Upper lobe of left lung (tissue), 6 donors: Measurements from ENCODE around the gene KRT85. TPM values are rescaled to one million over a fixed set of nuclear protein-coding genes. Genes with fewer than 3 reads are reported as not detected.

Source experiments
- ATAC-seq, 2 donors: fragments of 200-7000 bp; cut with Tn5 transposase; one replicate each; pipeline ENCODE4 v1.9.1; 2022; ENCODE audit warnings: mild to moderate bottlenecking in 2 of 2, moderate library complexity in 2 of 2; ENCODE audit not compliant: low FRiP score in 2 of 2
- DNase-seq, 2 donors: peaks; one replicate each; pipeline ENCODE4 v3.0.0-alpha.2; 2019 to 2020
- H3K27ac ChIP-seq, 4 donors: fragments of 200-600 bp; sonication (generic); one replicate each; pipeline ENCODE4 v1.5.1; 2016 to 2019
- H3K27me3 ChIP-seq, 4 donors: fragments of 200-600 bp; sonication (generic); one replicate each; pipeline ENCODE4 v1.5.1; 2017 to 2019
- H3K36me3 ChIP-seq, 4 donors: fragments of 200-600 bp; sonication (generic); one replicate each; pipeline ENCODE4 v1.5.1; 2016 to 2019
- H3K4me1 ChIP-seq, 4 donors: fragments of 200-600 bp; sonication (generic); one replicate each; pipeline ENCODE4 v1.5.1; 2018 to 2019
- H3K4me3 ChIP-seq, 4 donors: fragments of 200-600 bp; sonication (generic); one replicate each; pipeline ENCODE4 v1.5.1; 2017 to 2019; ENCODE audit warnings: mild to moderate bottlenecking in 2 of 4, moderate library complexity in 1 of 4
- H3K9me3 ChIP-seq, 4 donors: fragments of 200-600 bp; sonication (generic); one replicate each; pipeline ENCODE4 v1.5.1; 2018 to 2019
- EP300 ChIP-seq, 4 donors: sonication (generic); formaldehyde crosslinking; IDR thresholded peaks; one replicate each; pipeline ENCODE4 v1.5.1; 2017; ENCODE audit warnings: antibody characterized with exemption in 4 of 4, control low read depth in 2 of 4
- POLR2A ChIP-seq, 4 donors: fragments of 450-650 bp; IDR thresholded peaks; one replicate each; pipeline ENCODE4 v1.5.1; 2016 to 2017; ENCODE audit warnings: antibody characterized with exemption in 4 of 4, mild to moderate bottlenecking in 2 of 4
- POLR2AphosphoS5 ChIP-seq, 2 donors: sonication (generic); formaldehyde crosslinking; IDR thresholded peaks; one replicate each; pipeline ENCODE4 v1.5.1; 2017; ENCODE audit warnings: antibody characterized with exemption in 2 of 2
- WGBS, 2 donors: methylation state at CpG; one replicate each; pipeline ENCODE4 v1.1.5; 2017 to 2018; 5-methylcytosine and 5-hydroxymethylcytosine counted together
- total RNA-seq, 6 donors: library from RNA; depleted of rRNA in 4 of 6; stranded (reverse); fragments of >200 nt in 4 of 6; gene quantifications; one replicate each; pipeline versions ENCODE4 v1.1.0 to v1.2.1, GENCODE V29; 2016 to 2021
- TF ChIP-seq, protein P1 (sequence below), 6 experiments: fragments of 450-650 bp in 4 of 6; fragments of 200-600 bp in 2 of 6; sonication (generic) in 2 of 6; IDR thresholded peaks; one replicate each; pipeline ENCODE4 v1.5.1; 2016 to 2019; ENCODE audit warnings: antibody characterized with exemption in 6 of 6
- donor health status: DM: no; HTN: no; CAD: no; lungs with moderate emphysema.
- donor health status: DM: no; HTN: yes; CAD: no; lungs with severe emphysema.

KRT85 gene
- total RNA-seq, 6 donors from 2014 or later: not detected

- TF ChIP-seq POLR2A (IDR thresholded peaks at IDR 0.05) (no peak), POLR2AphosphoS5 (IDR thresholded peaks at IDR 0.05) (no peak), EP300 (IDR thresholded peaks at IDR 0.05) (no peak)
- TF ChIP-seq, protein P1, sequence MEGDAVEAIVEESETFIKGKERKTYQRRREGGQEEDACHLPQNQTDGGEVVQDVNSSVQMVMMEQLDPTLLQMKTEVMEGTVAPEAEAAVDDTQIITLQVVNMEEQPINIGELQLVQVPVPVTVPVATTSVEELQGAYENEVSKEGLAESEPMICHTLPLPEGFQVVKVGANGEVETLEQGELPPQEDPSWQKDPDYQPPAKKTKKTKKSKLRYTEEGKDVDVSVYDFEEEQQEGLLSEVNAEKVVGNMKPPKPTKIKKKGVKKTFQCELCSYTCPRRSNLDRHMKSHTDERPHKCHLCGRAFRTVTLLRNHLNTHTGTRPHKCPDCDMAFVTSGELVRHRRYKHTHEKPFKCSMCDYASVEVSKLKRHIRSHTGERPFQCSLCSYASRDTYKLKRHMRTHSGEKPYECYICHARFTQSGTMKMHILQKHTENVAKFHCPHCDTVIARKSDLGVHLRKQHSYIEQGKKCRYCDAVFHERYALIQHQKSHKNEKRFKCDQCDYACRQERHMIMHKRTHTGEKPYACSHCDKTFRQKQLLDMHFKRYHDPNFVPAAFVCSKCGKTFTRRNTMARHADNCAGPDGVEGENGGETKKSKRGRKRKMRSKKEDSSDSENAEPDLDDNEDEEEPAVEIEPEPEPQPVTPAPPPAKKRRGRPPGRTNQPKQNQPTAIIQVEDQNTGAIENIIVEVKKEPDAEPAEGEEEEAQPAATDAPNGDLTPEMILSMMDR (IDR thresholded peaks at IDR 0.05): no peak
- DNase-seq (no peak), ATAC-seq (no peak)
- Histone ChIP-seq H3K4me3 (no peak overlapping the region), H3K36me3 (no peaks in the 10 kb centered on the region), H3K9me3 (no peaks in the 10 kb centered on the region), H3K27me3 (no peaks in the 10 kb centered on the region), H3K27ac (no peak overlapping the region), H3K4me1 (peaks cover 3 to 13% (median 6%) of the 10 kb centered on the region in 4 donors)
- WGBS, 2 donors: 86 to 89% methylated on average over 5 of the region's 5 CpGs
Measured at GRCh38 chr12:52350786-52351185, 16.5 kb downstream of the KRT85 start.

- WGBS, 2 donors: 87 to 98% methylated on average over 8 of the region's 8 CpGs
- ATAC-seq (no peak), DNase-seq (no peak)
- Histone ChIP-seq H3K27ac (no peak overlapping the region), H3K36me3 (no peaks in the 10 kb centered on the region), H3K4me3 (no peak overlapping the region), H3K4me1 (peaks cover 3 to 14% (median 8%) of the 10 kb centered on the region in 4 donors), H3K27me3 (no peaks in the 10 kb centered on the region), H3K9me3 (no peaks in the 10 kb centered on the region)
- TF ChIP-seq, protein P1 (IDR thresholded peaks at IDR 0.05): no peak
- TF ChIP-seq POLR2AphosphoS5 (IDR thresholded peaks at IDR 0.05): no peak
- no peak for TF ChIP-seq POLR2A (IDR thresholded peaks at IDR 0.05)
- TF ChIP-seq EP300 (IDR thresholded peaks at IDR 0.05): no peak
Measured at GRCh38 chr12:52350021-52350620, 17.2 kb downstream of the KRT85 start.

DNA sequence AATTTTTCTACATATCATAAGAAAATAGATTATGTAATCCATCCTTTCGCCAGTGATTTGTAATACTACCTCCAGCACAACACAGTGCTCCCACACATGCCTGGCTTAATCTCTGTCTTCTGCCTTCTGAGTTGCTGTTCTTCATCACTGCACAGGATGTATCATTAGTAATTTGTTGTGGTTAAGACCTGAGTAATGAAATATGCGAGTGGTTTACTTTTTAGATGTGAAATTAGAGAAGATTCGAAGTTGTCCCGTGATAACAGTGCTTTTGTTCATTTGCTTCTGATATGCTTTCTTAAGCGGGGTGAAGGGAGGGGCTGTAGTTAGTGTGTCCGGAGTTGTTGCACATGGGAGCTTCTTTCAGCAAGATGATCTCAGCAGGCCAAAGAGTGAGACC, 18.1 kb downstream of the KRT85 start:
- Histone ChIP-seq H3K27ac (no peak overlapping the region), H3K4me3 (no peak overlapping the region), H3K27me3 (no peaks in the 10 kb centered on the region), H3K4me1 (peaks cover 3 to 14% (median 8%) of the 10 kb centered on the region in 4 donors), H3K9me3 (no peaks in the 10 kb centered on the region), H3K36me3 (no peaks in the 10 kb centered on the region)
- ATAC-seq: no peak
- WGBS, 2 donors: 71 to 81% methylated on average over 6 of the region's 6 CpGs
- TF ChIP-seq EP300 (IDR thresholded peaks at IDR 0.05): no peak
- TF ChIP-seq, protein P1 (IDR thresholded peaks at IDR 0.05): no peak
- no peak for TF ChIP-seq POLR2A (IDR thresholded peaks at IDR 0.05)
- no peak for TF ChIP-seq POLR2AphosphoS5 (IDR thresholded peaks at IDR 0.05)
- DNase-seq: no peak

DNA sequence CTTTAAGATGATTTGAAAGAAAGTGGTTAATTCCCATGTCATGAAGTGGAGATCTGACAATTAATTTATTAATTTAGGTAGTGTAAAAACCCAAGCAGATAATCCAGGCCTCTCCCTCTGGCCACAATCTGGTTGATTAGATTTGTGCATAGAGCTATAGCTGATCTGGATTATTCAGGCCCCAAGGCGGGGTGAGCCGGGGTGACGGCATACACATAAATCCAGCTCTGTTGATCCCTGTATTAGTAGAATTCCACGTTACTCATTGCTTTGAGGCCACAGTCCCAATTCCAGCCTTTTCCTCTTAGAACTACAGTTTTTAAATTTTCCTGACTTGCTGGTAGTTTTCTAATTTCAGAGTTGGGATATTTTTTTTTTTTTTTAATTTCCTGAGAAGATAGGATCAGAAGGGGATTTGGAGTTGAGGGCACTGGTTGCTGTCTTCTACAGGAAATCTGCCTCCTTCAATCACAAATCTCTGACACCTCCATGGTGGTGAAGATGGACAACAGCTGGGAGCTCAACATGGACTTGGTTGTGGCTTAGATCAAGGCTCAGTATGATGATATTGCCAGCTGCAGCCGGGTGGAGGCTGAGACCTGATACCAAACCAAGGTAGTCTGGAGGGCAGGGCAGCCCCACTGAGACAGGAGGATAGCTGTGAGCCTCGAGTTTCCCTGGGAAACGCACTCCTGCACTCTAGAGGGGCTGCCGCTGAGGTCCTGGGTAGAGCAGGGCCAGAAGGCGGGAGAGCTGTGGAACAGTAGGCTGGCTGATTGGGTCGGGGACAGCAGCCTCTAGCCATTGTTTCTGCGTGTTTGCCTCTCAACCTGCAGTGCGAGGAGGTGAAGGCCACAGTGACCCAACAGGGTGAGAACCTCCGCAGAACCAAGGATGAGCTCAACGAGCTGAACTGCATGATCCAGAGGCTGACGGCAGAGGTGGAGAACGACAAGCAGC, 19.4 kb downstream of the KRT85 start:
- H3K4me3 ChIP-seq: no peak overlapping the region
- WGBS, 2 donors: 64 to 79% methylated on average over 16 of the region's 16 CpGs
- peaks cover 0 to 10% (median 0%) of the 10 kb centered on the region in 4 donors for H3K9me3 ChIP-seq
- no peaks in the 10 kb centered on the region for H3K27me3 ChIP-seq
- no peak for TF ChIP-seq POLR2AphosphoS5 (IDR thresholded peaks at IDR 0.05)
- H3K27ac ChIP-seq: no peak overlapping the region
- H3K36me3 ChIP-seq: no peaks in the 10 kb centered on the region
- DNase-seq: no peak
- H3K4me1 ChIP-seq: peaks cover 3 to 14% (median 8%) of the 10 kb centered on the region in 4 donors
- no peak for ATAC-seq

DNA sequence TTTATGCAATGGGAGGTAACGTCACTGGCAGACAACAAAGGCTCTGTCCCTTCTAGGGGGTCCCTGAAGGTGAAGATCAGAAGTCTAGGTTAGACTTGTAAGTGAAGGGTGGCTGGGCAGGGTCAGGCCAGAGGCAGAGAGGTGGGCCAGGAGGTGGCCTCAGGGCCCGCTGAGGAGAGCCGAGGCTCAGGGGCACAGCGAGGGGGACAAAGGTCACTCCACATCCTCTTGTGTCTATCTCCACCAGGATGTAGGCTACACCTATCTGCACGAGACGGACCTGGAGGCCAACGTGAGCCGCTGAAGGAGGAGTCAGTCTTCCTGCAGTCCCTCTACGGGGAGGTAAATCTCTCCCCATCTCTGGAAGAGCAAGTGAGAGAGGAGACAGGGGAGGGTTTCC, 20.3 kb downstream of the KRT85 start:
- Histone ChIP-seq H3K4me3 (no peak overlapping the region), H3K9me3 (peaks cover 0 to 10% (median 0%) of the 10 kb centered on the region in 4 donors), H3K36me3 (no peaks in the 10 kb centered on the region), H3K27me3 (no peaks in the 10 kb centered on the region), H3K4me1 (peaks cover 3 to 14% (median 8%) of the 10 kb centered on the region in 4 donors), H3K27ac (no peak overlapping the region)
- WGBS, 2 donors: 66 to 75% methylated on average over 9 of the region's 9 CpGs
- DNase-seq: no peak
- ATAC-seq: no peak
- no peak for TF ChIP-seq POLR2A (IDR thresholded peaks at IDR 0.05)
- TF ChIP-seq EP300 (IDR thresholded peaks at IDR 0.05): no peak
- TF ChIP-seq, protein P1 (IDR thresholded peaks at IDR 0.05): no peak
- no peak for TF ChIP-seq POLR2AphosphoS5 (IDR thresholded peaks at IDR 0.05)
